Measurements from ENCODE around the gene XRN1. TPM values are rescaled to one million over a fixed set of nuclear protein-coding genes. Genes with fewer than 3 reads are reported as not detected.

Gene XRN1
- total and polyA plus RNA-seq, 10 of the 15 experiments (the other 5 are each of a cell fraction or from before 2014, with no cell fraction given): 1.7 to 38.8 (median 15.5) TPM

- no peak for TF ChIP-seq GABPA (IDR thresholded peaks at IDR 0.05; ENCODE audit: low read depth)
- TF ChIP-seq REST (IDR thresholded peaks at IDR 0.05; ENCODE audit: low read depth, low read length): no peak
- TF ChIP-seq EP300 (IDR thresholded peaks at IDR 0.05; ENCODE audit: borderline replicate concordance in 1 of 2, control insufficient read depth in 1 of 2, low read depth in 2 of 2, low read length in 2 of 2): no peak
- no TSS peak for BruUV-seq (replicated peaks)
- FAIRE-seq: no peak
- no peak overlapping the region for H3K27ac ChIP-seq (ENCODE audit: control insufficient read depth, insufficient read depth)
- ChIA-PET CTCF (no interaction called here), POLR2A (no interaction called here), RAD21 (ENCODE audit: unreplicated experiment) (no interaction called here), SMC1A (ENCODE audit: uncharacterized antibody, unreplicated experiment) (no interaction called here)
- H2AFZ ChIP-seq (ENCODE audit: control insufficient read depth, low read depth, low read length): no peak overlapping the region
- in situ Hi-C loops (cut with MboI): no loop called here
- peaks cover 0 to 26% of the 10 kb centered on the region in 2 experiments; a peak in 2 of 4 replicates for H3K36me3 ChIP-seq (ENCODE audit: control insufficient read depth in 2 of 2, insufficient read depth in 2 of 2, low read length in 1 of 2)
- H3K27me3 ChIP-seq (replicated peaks in 1 of 2; ENCODE audit: control insufficient read depth in 2 of 2, insufficient read depth in 2 of 2, low read length in 1 of 2): no peaks in the 10 kb centered on the region
- no peak overlapping the region for H3K9ac ChIP-seq (ENCODE audit: control insufficient read depth, insufficient read depth, low read length)
- H3K4me1 ChIP-seq (ENCODE audit: control insufficient read depth, insufficient read depth, low read length): peaks cover 16% of the 10 kb centered on the region; the same call in 1 of the 2 replicates
- no peak for DNase-seq (ENCODE audit: low read depth, low spot score)
- 99% methylated on average over 5 of the region's 5 CpGs for WGBS (ENCODE audit: insufficient coverage, insufficient replicate concordance, low lambda C conversion rate, missing lambda C conversion rate)
- no peak overlapping the region for H3K4me2 ChIP-seq (ENCODE audit: control insufficient read depth, insufficient read depth)
- H4K20me1 ChIP-seq (ENCODE audit: control insufficient read depth, insufficient read depth): no peaks in the 10 kb centered on the region
- H3K79me2 ChIP-seq (ENCODE audit: control insufficient read depth, insufficient read depth, low read length): no peaks in the 10 kb centered on the region
- peaks cover 4% of the 10 kb centered on the region; the same call in 1 of the 3 replicates for H3K9me3 ChIP-seq (replicated peaks; ENCODE audit: control insufficient read depth, insufficient read depth, low read length)
- no peak for ATAC-seq
- no peak overlapping the region for H3K4me3 ChIP-seq
- intact Hi-C loops (cut with micrococcal nuclease; ENCODE audit: unreplicated experiment): no loop called here
Observed at GRCh38 chr3:142354076-142354475, 93.8 kb downstream of the XRN1 start.

- RAD21 ChIA-PET (ENCODE audit: unreplicated experiment): no interaction called here
- peaks cover 16% of the 10 kb centered on the region; the same call in 1 of the 2 replicates for H3K4me1 ChIP-seq (ENCODE audit: control insufficient read depth, insufficient read depth, low read length)
- FAIRE-seq: no peak
- SMC1A ChIA-PET (ENCODE audit: uncharacterized antibody, unreplicated experiment): no interaction called here
- WGBS (ENCODE audit: insufficient coverage, insufficient replicate concordance, low lambda C conversion rate, missing lambda C conversion rate): 89% methylated on average over 3 of the region's 3 CpGs
- no peaks in the 10 kb centered on the region for H4K20me1 ChIP-seq (ENCODE audit: control insufficient read depth, insufficient read depth)
- H3K27me3 ChIP-seq (replicated peaks in 1 of 2; ENCODE audit: control insufficient read depth in 2 of 2, insufficient read depth in 2 of 2, low read length in 1 of 2): no peaks in the 10 kb centered on the region
- no peak overlapping the region for H3K4me3 ChIP-seq
- no peak overlapping the region for H3K9ac ChIP-seq (ENCODE audit: control insufficient read depth, insufficient read depth, low read length)
- no peak for ATAC-seq
- DNase-seq (ENCODE audit: low read depth, low spot score): no peak
- H3K4me2 ChIP-seq (ENCODE audit: control insufficient read depth, insufficient read depth): no peak overlapping the region
- no peak overlapping the region for H3K27ac ChIP-seq (ENCODE audit: control insufficient read depth, insufficient read depth)
- POLR2A ChIA-PET: no interaction called here
- no TSS peak for BruUV-seq (replicated peaks)
- peaks cover 2 to 29% of the 10 kb centered on the region in 2 experiments; a peak in 3 of 4 replicates for H3K36me3 ChIP-seq (ENCODE audit: control insufficient read depth in 2 of 2, insufficient read depth in 2 of 2, low read length in 1 of 2)
- intact Hi-C loops (cut with micrococcal nuclease; ENCODE audit: unreplicated experiment): no loop called here
- no peak overlapping the region for H2AFZ ChIP-seq (ENCODE audit: control insufficient read depth, low read depth, low read length)
- in situ Hi-C loops (cut with MboI): no loop called here
- TF ChIP-seq HDAC6 (IDR thresholded peaks at IDR 0.05; ENCODE audit: unreplicated experiment): no peak
- TF ChIP-seq SIX5 (IDR thresholded peaks at IDR 0.05; ENCODE audit: low read depth, low read length, severe bottlenecking): no peak
- no peak for TF ChIP-seq PAX5 (IDR thresholded peaks at IDR 0.05; ENCODE audit: borderline replicate concordance, low read depth, low read length)
- TF ChIP-seq BACH1 (IDR thresholded peaks at IDR 0.05; ENCODE audit: borderline replicate concordance): no peak
- TF ChIP-seq NFYA (IDR thresholded peaks at IDR 0.05; ENCODE audit: borderline replicate concordance, low read depth, low read length): no peak
- no peak for TF ChIP-seq CBFB (IDR thresholded peaks at IDR 0.05; ENCODE audit: low read depth)
- no peak for TF ChIP-seq NKRF (conservative IDR thresholded peaks at IDR 0.05)
- TF ChIP-seq ESRRA (IDR thresholded peaks at IDR 0.05; ENCODE audit: low read length): no peak
- CTCF ChIA-PET: no interaction called here
- H3K79me2 ChIP-seq (ENCODE audit: control insufficient read depth, insufficient read depth, low read length): no peaks in the 10 kb centered on the region
- peaks cover 4% of the 10 kb centered on the region; the same call in 1 of the 3 replicates for H3K9me3 ChIP-seq (replicated peaks; ENCODE audit: control insufficient read depth, insufficient read depth, low read length)
Observed at GRCh38 chr3:142353571-142353970, 94.3 kb downstream of the XRN1 start.
